Loucy (cell line): Measurements from ENCODE around the gene ANTXR2.
"Not testable (repeated sequence)": the region's sequence is repeated elsewhere in the genome, so short reads cannot be mapped to it uniquely, and the experiment has no call there.

Source experiments
- H2AFZ ChIP-seq: fragments of 200-600 bp; sonication (generic); 2 replicates; pipeline ENCODE4 v1.6.0; 2016; ENCODE audit warnings: antibody characterized with exemption, mild to moderate bottlenecking, low read length, moderate library complexity
- H3F3A ChIP-seq: fragments of 200-600 bp; 2 replicates; pipeline ENCODE4 v1.6.0; 2016; ENCODE audit warnings: antibody characterized with exemption, low read depth, mild to moderate bottlenecking
- H3K27me3 ChIP-seq: fragments of 200-600 bp; sonication (generic); 2 replicates; pipeline ENCODE4 v1.6.1; 2014; ENCODE audit warnings: low read length, mild to moderate bottlenecking; ENCODE audit not compliant: insufficient read depth, poor library complexity, severe bottlenecking
- H3K36me3 ChIP-seq: fragments of 200-600 bp; sonication (generic); 2 replicates; pipeline ENCODE4 v1.6.1; 2016; ENCODE audit warnings: low read length; ENCODE audit not compliant: insufficient read depth
- H3K4me1 ChIP-seq: fragments of 200-600 bp; sonication (generic); 2 replicates; pipeline ENCODE4 v1.5.1; 2014; ENCODE audit warnings: low read length, mild to moderate bottlenecking; ENCODE audit not compliant: insufficient read depth, poor library complexity, severe bottlenecking
- H3K4me2 ChIP-seq: fragments of 200-600 bp; sonication (generic); 2 replicates; pipeline ENCODE4 v1.6.0; 2014; ENCODE audit warnings: antibody characterized with exemption, low read length, low read depth, mild to moderate bottlenecking; ENCODE audit not compliant: poor library complexity, severe bottlenecking
- H3K4me3 ChIP-seq: fragments of 200-600 bp; sonication (generic); 2 replicates; pipeline ENCODE4 v1.5.1; 2014; ENCODE audit warnings: low read length, mild to moderate bottlenecking, mixed read lengths; ENCODE audit not compliant: poor library complexity, severe bottlenecking
- H3K79me2 ChIP-seq: fragments of 200-600 bp; sonication (generic); 2 replicates; pipeline ENCODE4 v1.6.1; 2014; ENCODE audit warnings: low read length; ENCODE audit not compliant: insufficient read depth
- H3K9ac ChIP-seq: fragments of 200-600 bp; sonication (generic); 2 replicates; pipeline ENCODE4 v1.6.0; 2014; ENCODE audit warnings: mild to moderate bottlenecking, low read depth, low read length, moderate library complexity; ENCODE audit not compliant: poor library complexity, severe bottlenecking
- H3K9me2 ChIP-seq: fragments of 200-600 bp; sonication (generic); replicated peaks from 2 replicates; pipeline ENCODE4 v1.6.1; 2016; ENCODE audit warnings: low read depth, low read length, mixed read lengths
- H3K9me3 ChIP-seq: fragments of 200-600 bp; sonication (generic); 2 replicates; pipeline ENCODE4 v1.6.1; 2014; ENCODE audit warnings: mild to moderate bottlenecking, antibody characterized with exemption, low read length, low read depth; ENCODE audit not compliant: insufficient read depth
- H4K20me1 ChIP-seq: fragments of 200-600 bp; sonication (generic); 2 replicates; pipeline ENCODE4 v1.6.0; 2014; ENCODE audit warnings: antibody characterized with exemption, low read length, mild to moderate bottlenecking; ENCODE audit not compliant: insufficient read depth, poor library complexity, severe bottlenecking
- EZH2phosphoT487 ChIP-seq: fragments of 200-600 bp; IDR thresholded peaks from 2 replicates; pipeline ENCODE4 v1.6.1; 2018; ENCODE audit warnings: antibody characterized with exemption, mild to moderate bottlenecking, moderate library complexity, borderline replicate concordance
- TF ChIP-seq, protein P1 (sequence below): fragments of 200-600 bp; sonication (generic); conservative IDR thresholded peaks from 2 replicates; pipeline ENCODE4 v1.5.1; 2014; ENCODE audit warnings: mild to moderate bottlenecking, antibody characterized with exemption, low read length

The ANTXR2 gene

GRCh38 chr4:80072744-80073472 is at the start of gene ANTXR2:
TSS of gene ANTXR2 (minus strand) at chr4:80073229. CDS start at chr4:80072560, 669 bp downstream.
- H3K4me2 ChIP-seq: peak within 1 kb of the TSS; percentile 89
- TF ChIP-seq, protein P1, sequence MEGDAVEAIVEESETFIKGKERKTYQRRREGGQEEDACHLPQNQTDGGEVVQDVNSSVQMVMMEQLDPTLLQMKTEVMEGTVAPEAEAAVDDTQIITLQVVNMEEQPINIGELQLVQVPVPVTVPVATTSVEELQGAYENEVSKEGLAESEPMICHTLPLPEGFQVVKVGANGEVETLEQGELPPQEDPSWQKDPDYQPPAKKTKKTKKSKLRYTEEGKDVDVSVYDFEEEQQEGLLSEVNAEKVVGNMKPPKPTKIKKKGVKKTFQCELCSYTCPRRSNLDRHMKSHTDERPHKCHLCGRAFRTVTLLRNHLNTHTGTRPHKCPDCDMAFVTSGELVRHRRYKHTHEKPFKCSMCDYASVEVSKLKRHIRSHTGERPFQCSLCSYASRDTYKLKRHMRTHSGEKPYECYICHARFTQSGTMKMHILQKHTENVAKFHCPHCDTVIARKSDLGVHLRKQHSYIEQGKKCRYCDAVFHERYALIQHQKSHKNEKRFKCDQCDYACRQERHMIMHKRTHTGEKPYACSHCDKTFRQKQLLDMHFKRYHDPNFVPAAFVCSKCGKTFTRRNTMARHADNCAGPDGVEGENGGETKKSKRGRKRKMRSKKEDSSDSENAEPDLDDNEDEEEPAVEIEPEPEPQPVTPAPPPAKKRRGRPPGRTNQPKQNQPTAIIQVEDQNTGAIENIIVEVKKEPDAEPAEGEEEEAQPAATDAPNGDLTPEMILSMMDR: no peak
- no peak for TF ChIP-seq EZH2phosphoT487
- peaks cover 72% of the 10 kb centered on the region for H3K79me2 ChIP-seq
- peak within 1 kb of the TSS; percentile 78 for H3K4me3 ChIP-seq
- H3K36me3 ChIP-seq: peaks cover 10% of the 10 kb centered on the region; the same call in 1 of the 2 replicates
- peaks cover 18% of the 10 kb centered on the region for H4K20me1 ChIP-seq
- H3K4me1 ChIP-seq: peaks cover 60% of the 10 kb centered on the region
- peaks cover 5% of the 10 kb centered on the region for H3K27me3 ChIP-seq
- H3F3A ChIP-seq: no peaks in the 10 kb centered on the region
- H3K9me3 ChIP-seq: no peaks in the 10 kb centered on the region
- H3K9ac ChIP-seq: peak within 1 kb of the TSS; percentile 93
- no peaks in the 10 kb centered on the region for H3K9me2 ChIP-seq
- H2AFZ ChIP-seq: peak within 1 kb of the TSS; percentile 58

- not testable (repeated sequence) for H3K27me3 ChIP-seq, H3K9me3 ChIP-seq, H3K9me2 ChIP-seq, H2AFZ ChIP-seq, H3K9ac ChIP-seq, H4K20me1 ChIP-seq, H3K4me3 ChIP-seq, H3K36me3 ChIP-seq
- H3F3A ChIP-seq: peaks cover 18% of the 10 kb centered on the region
- peaks cover 66% of the 10 kb centered on the region for H3K79me2 ChIP-seq
- peaks cover 35% of the 10 kb centered on the region for H3K4me1 ChIP-seq
- H3K4me2 ChIP-seq: peak overlapping the region; percentile 86
Observed at GRCh38 chr4:80121815-80122214, 48.8 kb upstream of the ANTXR2 start.

DNA sequence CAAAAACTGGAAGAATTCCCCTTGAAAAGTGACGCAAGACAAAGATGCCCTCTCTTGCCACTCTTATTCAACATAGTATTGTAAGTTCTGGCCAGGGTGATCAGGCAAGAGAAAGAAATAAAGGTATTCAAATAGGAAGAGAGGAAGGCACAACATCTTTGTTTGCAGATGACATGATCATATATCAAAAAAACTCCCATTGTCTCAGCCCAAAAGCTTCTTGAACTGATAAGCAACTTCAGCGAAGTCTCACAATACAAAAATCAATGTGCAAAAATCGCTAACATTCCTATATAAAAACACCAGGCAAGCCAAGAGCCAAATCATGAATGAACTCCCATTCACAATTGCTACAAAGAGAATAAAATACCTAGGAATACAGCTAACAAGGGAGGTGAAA is 46.6 kb upstream of the ANTXR2 start:
- H2AFZ ChIP-seq, H3K27me3 ChIP-seq, H3K9me3 ChIP-seq, H3K9me2 ChIP-seq, H3K36me3 ChIP-seq, H3K4me3 ChIP-seq, H3F3A ChIP-seq, H3K9ac ChIP-seq, H4K20me1 ChIP-seq: not testable (repeated sequence)
- peaks cover 78% of the 10 kb centered on the region for H3K79me2 ChIP-seq
- H3K4me2 ChIP-seq: peak overlapping the region; percentile 45
- H3K4me1 ChIP-seq: peaks cover 13% of the 10 kb centered on the region

GRCh38 chr4:80116516-80116915 is 43.5 kb upstream of the ANTXR2 start:
- no peak for TF ChIP-seq EZH2phosphoT487
- TF ChIP-seq, protein P1: no peak
- no peaks in the 10 kb centered on the region for H3F3A ChIP-seq
- no peak overlapping the region for H2AFZ ChIP-seq
- peaks cover 7% of the 10 kb centered on the region; the same call in 1 of the 2 replicates for H3K9me3 ChIP-seq
- H4K20me1 ChIP-seq: no peaks in the 10 kb centered on the region
- no peak overlapping the region for H3K9ac ChIP-seq
- H3K27me3 ChIP-seq: no peaks in the 10 kb centered on the region
- no peak overlapping the region for H3K4me3 ChIP-seq
- H3K4me1 ChIP-seq: peaks cover 6% of the 10 kb centered on the region
- no peaks in the 10 kb centered on the region for H3K36me3 ChIP-seq
- H3K4me2 ChIP-seq: no peak overlapping the region
- peaks cover 49% of the 10 kb centered on the region for H3K79me2 ChIP-seq
- no peaks in the 10 kb centered on the region for H3K9me2 ChIP-seq
